Peyer's patch (tissue), 4 donors: ENCODE results near the gene SNCB.

Experiments
- CTCF ChIP-seq, 6 experiments: fragments of 450-650 bp in 4 of 6; fragments of 200-600 bp in 2 of 6; sonication (generic) in 1 of 6; IDR thresholded peaks; one replicate each; pipeline ENCODE4 v1.5.1; 2017 to 2019; ENCODE audit warnings: antibody characterized with exemption in 6 of 6, mild to moderate bottlenecking in 3 of 6, moderate library complexity in 1 of 6
- POLR2A ChIP-seq, 2 donors: fragments of 450-650 bp; IDR thresholded peaks; one replicate each; pipeline ENCODE4 v1.5.1; 2017; ENCODE audit warnings: antibody characterized with exemption in 2 of 2, mild to moderate bottlenecking in 2 of 2, moderate library complexity in 2 of 2

GRCh38 chr5:176632745-176633144 lies 2.4 kb upstream of the SNCB start:
- TF ChIP-seq POLR2A (IDR thresholded peaks at IDR 0.05): no peak
- no peak for TF ChIP-seq CTCF (IDR thresholded peaks at IDR 0.05)
